Tibial artery (tissue), 4 donors: ENCODE measurements around the gene CARD19.
A peak's percentile ranks its signal among the peaks of the same experiment; 100 is the strongest.

Source experiments
- DNase-seq, 2 donors: peaks; one replicate each; pipeline ENCODE4 v3.0.0-alpha.2; 2019
- H3K27ac ChIP-seq, 2 donors: fragments of 200-600 bp; sonication (generic) in 1 of 2; 1 replicate in 1 of 2; 2 replicates in 1 of 2; pipeline ENCODE4 v1.5.1; 2018 to 2019; ENCODE audit warnings: mild to moderate bottlenecking in 1 of 2
- H3K27me3 ChIP-seq, 2 donors: fragments of 200-600 bp; sonication (generic) in 1 of 2; one replicate each; pipeline versions ENCODE4 v1.5.1 to v1.6.0; 2016 to 2019
- H3K36me3 ChIP-seq, 3 donors: fragments of 200-600 bp; sonication (generic) in 2 of 3; one replicate each; pipeline ENCODE4 v1.5.1; 2016 to 2019; ENCODE audit warnings: mild to moderate bottlenecking in 2 of 3
- H3K4me1 ChIP-seq, 4 donors: fragments of 200-600 bp; sonication (generic) in 2 of 4; 1 replicate in 3 of 4; 2 replicates in 1 of 4; pipeline ENCODE4 v1.5.1; 2016 to 2019
- H3K4me3 ChIP-seq, 2 donors: fragments of 200-600 bp; sonication (generic) in 1 of 2; 1 replicate in 1 of 2; 2 replicates in 1 of 2; pipeline ENCODE4 v1.5.1; 2018 to 2019; ENCODE audit warnings: mild to moderate bottlenecking in 2 of 2
- H3K9me3 ChIP-seq, 3 donors: fragments of 200-600 bp; sonication (generic) in 1 of 3; one replicate each; pipeline ENCODE4 v1.5.1; 2016 to 2019
- CTCF ChIP-seq, 2 experiments: fragments of 200-600 bp in 1 of 2; fragments of 450-650 bp in 1 of 2; IDR thresholded peaks; one replicate each; pipeline ENCODE4 v1.5.1; 2017 to 2019; ENCODE audit warnings: antibody characterized with exemption in 2 of 2, mild to moderate bottlenecking in 1 of 2, moderate library complexity in 1 of 2
- intact Hi-C: fragments of 100-400 bp; cut with DNase I; formaldehyde crosslinking; loops from one replicate; pipeline ENCODE4 v1.15.0; 2023; ENCODE audit warnings: low total_unique reads

Gene CARD19

GRCh38 chr9:93093877-93094657 is 1.9 kb upstream of the CARD19 start:
- Histone ChIP-seq H3K27ac (peak overlapping the region; percentile 96 to 97), H3K4me1 (peaks cover 2 to 41% (median 32%) of the 10 kb centered on the region in 4 donors), H3K27me3 (no peaks in the 10 kb centered on the region), H3K36me3 (no peaks in the 10 kb centered on the region), H3K9me3 (peaks cover 8 to 14% (median 13%) of the 10 kb centered on the region in 3 donors), H3K4me3 (no peak overlapping the region)
- DNase-seq: peak; percentile 19 to 65
- no peak for TF ChIP-seq CTCF (IDR thresholded peaks at IDR 0.05)
- intact Hi-C loops: loop anchor here (10.0 kb wide), 1 partner anchor 979 kb away; the partner anchor contains the start of gene SPTLC1

- DNase-seq: peak; percentile 77 to 83
- H3K9me3 ChIP-seq: peaks cover 8 to 14% (median 13%) of the 10 kb centered on the region in 3 donors
- H3K27me3 ChIP-seq: no peaks in the 10 kb centered on the region
- H3K4me1 ChIP-seq: peaks cover 7 to 48% (median 39%) of the 10 kb centered on the region in 4 donors
- H3K27ac ChIP-seq: peak overlapping the region; percentile 96 to 97
- H3K4me3 ChIP-seq: peak overlapping the region; percentile 57 to 64
- intact Hi-C loops: loop anchor here (1.0 to 10.0 kb wide), 3 partner anchors 37 to 980 kb away; partner anchors contain the start of genes SPTLC1 and SUSD3
- TF ChIP-seq CTCF (IDR thresholded peaks at IDR 0.05): no peak
- no peaks in the 10 kb centered on the region for H3K36me3 ChIP-seq
Observed at GRCh38 chr9:93094658-93095204, 1.3 kb upstream of the CARD19 start.

- no peak for TF ChIP-seq CTCF (IDR thresholded peaks at IDR 0.05)
- H3K9me3 ChIP-seq: peaks cover 8 to 14% (median 13%) of the 10 kb centered on the region in 3 donors
- H3K4me1 ChIP-seq: peaks cover 7 to 53% (median 45%) of the 10 kb centered on the region in 4 donors
- peak overlapping the region; percentile 96 to 97 for H3K27ac ChIP-seq
- DNase-seq: peak; percentile 98 to 100
- H3K4me3 ChIP-seq: peak overlapping the region; percentile 89 to 93
- intact Hi-C loops: loop anchor here (1.0 to 10.0 kb wide), 3 partner anchors 38 to 981 kb away; partner anchors contain the start of genes SPTLC1 and SUSD3
- no peaks in the 10 kb centered on the region for H3K36me3 ChIP-seq
- H3K27me3 ChIP-seq: no peaks in the 10 kb centered on the region
Observed at GRCh38 chr9:93095205-93096130, 549 bp upstream of the CARD19 start.

- H3K27ac ChIP-seq: peak overlapping the region; percentile 91 to 94
- intact Hi-C loops: loop anchor here (5.0 to 10.0 kb wide), 2 partner anchors 40 to 982 kb away; partner anchors contain the start of genes SPTLC1 and SUSD3
- H3K4me1 ChIP-seq: peaks cover 7 to 53% (median 45%) of the 10 kb centered on the region in 4 donors
- H3K36me3 ChIP-seq: no peaks in the 10 kb centered on the region
- peaks cover 0 to 3% (median under 1%) of the 10 kb centered on the region in 3 donors for H3K9me3 ChIP-seq
- H3K27me3 ChIP-seq: no peaks in the 10 kb centered on the region
- peak overlapping the region; percentile 89 to 93 for H3K4me3 ChIP-seq
- no peak for TF ChIP-seq CTCF (IDR thresholded peaks at IDR 0.05)
- DNase-seq: no peak
Observed at GRCh38 chr9:93096811-93097382, 880 bp downstream of the CARD19 start.
